ENCODE data around the gene THBS1.

THBS1 gene

GRCh38 chr15:39538936-39539335, 41.9 kb upstream of the THBS1 start:
- Histone ChIP-seq H2AFZ (ENCODE audit: low read depth, low read length, severe bottlenecking) (no peak overlapping the region), H3K4me3 (ENCODE audit: insufficient read depth, low read length, poor library complexity, severe bottlenecking) (no peak overlapping the region), H3K9me3 (ENCODE audit: insufficient read depth, low read length) (no peaks in the 10 kb centered on the region)

DNA sequence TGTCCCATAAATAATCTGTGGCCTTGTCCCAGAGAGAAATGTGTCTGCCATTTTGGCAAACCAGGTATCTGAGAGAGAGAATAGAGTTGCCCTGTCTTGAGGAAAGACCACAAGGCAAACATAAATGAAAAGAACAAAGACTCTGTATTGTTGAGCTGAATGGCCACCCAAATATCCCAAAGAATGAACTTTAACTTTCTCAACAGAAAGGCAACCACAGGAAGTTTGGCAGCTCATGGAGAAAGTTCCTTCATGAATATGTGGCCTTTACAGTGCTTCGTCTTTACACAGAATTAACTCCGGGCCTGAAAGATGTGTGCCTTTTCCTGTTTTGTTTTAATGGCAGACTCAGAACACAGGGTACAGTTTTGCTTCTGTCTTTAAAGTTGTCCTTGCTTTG, 41.4 kb upstream of the THBS1 start:
- Histone ChIP-seq H4K20me1 (ENCODE audit: low read depth, low read length) (no peaks in the 10 kb centered on the region), H3K27ac (ENCODE audit: low read depth, low read length) (no peak overlapping the region), H3K27me3 (ENCODE audit: low read length) (no peaks in the 10 kb centered on the region), H3K4me2 (ENCODE audit: low read depth, low read length, poor library complexity, severe bottlenecking) (no peak overlapping the region), H3K9me3 (ENCODE audit: insufficient read depth, low read length) (no peaks in the 10 kb centered on the region), H3K9ac (ENCODE audit: low read length) (no peak overlapping the region), H3F3A (ENCODE audit: insufficient read depth) (no peaks in the 10 kb centered on the region), H2AFZ (ENCODE audit: low read depth, low read length, severe bottlenecking) (no peak overlapping the region), H3K36me3 (ENCODE audit: low read length) (no peaks in the 10 kb centered on the region), H3K79me2 (ENCODE audit: insufficient read depth, low read length) (no peaks in the 10 kb centered on the region), H3K9me2 (replicated peaks; ENCODE audit: insufficient read depth, low read length) (no peaks in the 10 kb centered on the region), H3K4me3 (ENCODE audit: insufficient read depth, low read length, poor library complexity, severe bottlenecking) (no peak overlapping the region)
- TF ChIP-seq CTCF (IDR thresholded peaks at IDR 0.05; ENCODE audit: insufficient read depth, low read length, poor library complexity, severe bottlenecking) = no peak
- no peak for TF ChIP-seq EZH2phosphoT487 (conservative IDR thresholded peaks at IDR 0.05; ENCODE audit: low read length)

More at GRCh38 chr15:39538936-39539335, 41.9 kb upstream of the THBS1 start:
- H3K27ac ChIP-seq (ENCODE audit: low read depth, low read length) = no peak overlapping the region
- no peak for TF ChIP-seq EZH2phosphoT487 (conservative IDR thresholded peaks at IDR 0.05; ENCODE audit: low read length)
- TF ChIP-seq CTCF (IDR thresholded peaks at IDR 0.05; ENCODE audit: insufficient read depth, low read length, poor library complexity, severe bottlenecking) = no peak
- H3K9me2 ChIP-seq (replicated peaks; ENCODE audit: insufficient read depth, low read length) = no peaks in the 10 kb centered on the region
- no peak overlapping the region for H3K4me2 ChIP-seq (ENCODE audit: low read depth, low read length, poor library complexity, severe bottlenecking)
- no peak overlapping the region for H3K9ac ChIP-seq (ENCODE audit: low read length)
- H3K79me2 ChIP-seq (ENCODE audit: insufficient read depth, low read length) = no peaks in the 10 kb centered on the region
- H3K27me3 ChIP-seq (ENCODE audit: low read length) = no peaks in the 10 kb centered on the region
- no peaks in the 10 kb centered on the region for H3F3A ChIP-seq (ENCODE audit: insufficient read depth)
- H4K20me1 ChIP-seq (ENCODE audit: low read depth, low read length) = no peaks in the 10 kb centered on the region
- H3K36me3 ChIP-seq (ENCODE audit: low read length) = no peaks in the 10 kb centered on the region

DNA sequence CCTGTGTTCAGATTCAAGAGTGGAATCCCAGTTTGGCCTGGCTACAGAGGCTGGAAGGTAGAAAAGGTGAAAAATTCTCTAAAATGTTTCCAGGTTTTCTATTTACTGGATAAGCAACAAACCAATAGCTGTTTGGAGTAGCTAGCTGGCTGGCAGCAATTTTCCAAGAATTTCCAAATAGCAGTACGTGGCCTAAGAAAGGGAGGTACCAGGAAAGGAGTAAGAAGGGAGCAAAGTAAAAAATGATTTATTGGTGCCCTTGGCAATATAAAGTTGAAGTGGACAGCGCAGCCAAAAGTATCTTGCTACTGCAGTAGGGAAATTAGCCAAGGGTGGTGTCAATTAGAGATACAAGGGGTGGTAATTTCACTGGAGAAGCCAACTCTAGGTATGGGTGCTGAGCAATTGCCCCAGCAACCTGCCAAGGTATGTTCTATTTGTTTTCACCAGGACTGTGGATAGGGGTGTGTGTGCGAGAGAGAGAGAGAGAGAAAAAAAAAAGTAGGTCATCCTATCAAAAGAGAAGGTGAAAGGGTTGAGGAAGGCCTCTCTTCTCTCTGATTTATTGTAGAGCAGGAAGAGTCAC, 40.8 kb upstream of the THBS1 start:
- no peak overlapping the region for H3K9ac ChIP-seq (ENCODE audit: low read length)
- no peak overlapping the region for H3K4me2 ChIP-seq (ENCODE audit: low read depth, low read length, poor library complexity, severe bottlenecking)
- H3K9me2 ChIP-seq (replicated peaks; ENCODE audit: insufficient read depth, low read length) = no peaks in the 10 kb centered on the region
- H3K27ac ChIP-seq (ENCODE audit: low read depth, low read length) = no peak overlapping the region
- no peak overlapping the region for H2AFZ ChIP-seq (ENCODE audit: low read depth, low read length, severe bottlenecking)
- H3F3A ChIP-seq (ENCODE audit: insufficient read depth) = no peaks in the 10 kb centered on the region
- no peaks in the 10 kb centered on the region for H3K9me3 ChIP-seq (ENCODE audit: insufficient read depth, low read length)
- no peak for TF ChIP-seq EZH2phosphoT487 (conservative IDR thresholded peaks at IDR 0.05; ENCODE audit: low read length)
- no peak for TF ChIP-seq CTCF (IDR thresholded peaks at IDR 0.05; ENCODE audit: insufficient read depth, low read length, poor library complexity, severe bottlenecking)
- no peaks in the 10 kb centered on the region for H3K36me3 ChIP-seq (ENCODE audit: low read length)
- H3K27me3 ChIP-seq (ENCODE audit: low read length) = no peaks in the 10 kb centered on the region
- H4K20me1 ChIP-seq (ENCODE audit: low read depth, low read length) = no peaks in the 10 kb centered on the region
- no peaks in the 10 kb centered on the region for H3K79me2 ChIP-seq (ENCODE audit: insufficient read depth, low read length)
- no peak overlapping the region for H3K4me3 ChIP-seq (ENCODE audit: insufficient read depth, low read length, poor library complexity, severe bottlenecking)

All from SU-DHL-6 (cell line).